ENCODE measurements around the gene CAMK2D.

The CAMK2D gene

DNA sequence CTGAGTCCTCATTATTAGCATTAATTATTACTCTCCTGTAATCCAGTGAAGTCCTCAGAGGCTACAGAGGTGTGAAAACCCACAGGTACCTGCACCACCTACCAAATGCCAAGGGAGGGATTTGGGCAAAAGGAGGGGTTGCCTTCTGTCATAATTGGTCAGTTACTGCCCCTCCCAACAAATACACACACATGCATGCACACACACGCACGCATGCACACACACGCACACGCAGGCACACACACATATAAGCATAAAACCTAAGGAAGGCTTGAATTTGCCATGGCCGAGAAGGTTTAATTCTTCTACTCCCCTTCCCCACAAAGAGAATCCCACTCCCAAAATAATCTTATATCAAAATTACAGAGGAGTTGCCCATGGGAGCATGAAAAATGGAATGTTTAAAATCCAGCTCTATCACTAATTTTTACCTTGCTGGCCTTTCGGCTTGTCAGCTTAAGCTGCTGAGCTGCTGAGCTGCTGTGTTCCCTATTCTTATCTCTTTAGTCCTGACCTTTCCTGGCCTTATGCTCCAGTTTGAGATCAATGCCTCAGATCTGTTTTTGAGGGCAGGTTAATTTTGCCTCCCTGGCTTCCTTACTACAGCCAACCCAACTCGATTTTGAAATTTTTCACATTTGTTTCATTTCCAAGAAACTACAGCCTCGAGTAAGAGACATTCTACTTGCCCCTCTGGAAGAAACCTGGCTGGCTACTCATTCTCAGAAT is 95.0 kb downstream of the CAMK2D start:
- TF ChIP-seq OSR1 (CRISPR knock-in tag; IDR thresholded peaks at IDR 0.05) (no peak), TCF4 (CRISPR knock-in tag; IDR thresholded peaks at IDR 0.05; ENCODE audit: borderline replicate concordance) (no peak), SNAI2 (CRISPR knock-in tag; IDR thresholded peaks at IDR 0.05) (no peak), ZFP30 (CRISPR knock-in tag; IDR thresholded peaks at IDR 0.05) (no peak), ZC3H10 (CRISPR knock-in tag; IDR thresholded peaks at IDR 0.05) (no peak), POU6F1 (CRISPR knock-in tag; IDR thresholded peaks at IDR 0.05; ENCODE audit: borderline replicate concordance, low read depth) (no peak), ISL1 (CRISPR knock-in tag; IDR thresholded peaks at IDR 0.05) (no peak), BACH2 (CRISPR knock-in tag; IDR thresholded peaks at IDR 0.05; ENCODE audit: borderline replicate concordance) (no peak), ZFP3 (CRISPR knock-in tag; IDR thresholded peaks at IDR 0.05) (no peak), RARB (CRISPR knock-in tag; IDR thresholded peaks at IDR 0.05) (no peak), CSDC2 (CRISPR knock-in tag; IDR thresholded peaks at IDR 0.05) (no peak)
- TF ChIP-seq, protein P1, sequence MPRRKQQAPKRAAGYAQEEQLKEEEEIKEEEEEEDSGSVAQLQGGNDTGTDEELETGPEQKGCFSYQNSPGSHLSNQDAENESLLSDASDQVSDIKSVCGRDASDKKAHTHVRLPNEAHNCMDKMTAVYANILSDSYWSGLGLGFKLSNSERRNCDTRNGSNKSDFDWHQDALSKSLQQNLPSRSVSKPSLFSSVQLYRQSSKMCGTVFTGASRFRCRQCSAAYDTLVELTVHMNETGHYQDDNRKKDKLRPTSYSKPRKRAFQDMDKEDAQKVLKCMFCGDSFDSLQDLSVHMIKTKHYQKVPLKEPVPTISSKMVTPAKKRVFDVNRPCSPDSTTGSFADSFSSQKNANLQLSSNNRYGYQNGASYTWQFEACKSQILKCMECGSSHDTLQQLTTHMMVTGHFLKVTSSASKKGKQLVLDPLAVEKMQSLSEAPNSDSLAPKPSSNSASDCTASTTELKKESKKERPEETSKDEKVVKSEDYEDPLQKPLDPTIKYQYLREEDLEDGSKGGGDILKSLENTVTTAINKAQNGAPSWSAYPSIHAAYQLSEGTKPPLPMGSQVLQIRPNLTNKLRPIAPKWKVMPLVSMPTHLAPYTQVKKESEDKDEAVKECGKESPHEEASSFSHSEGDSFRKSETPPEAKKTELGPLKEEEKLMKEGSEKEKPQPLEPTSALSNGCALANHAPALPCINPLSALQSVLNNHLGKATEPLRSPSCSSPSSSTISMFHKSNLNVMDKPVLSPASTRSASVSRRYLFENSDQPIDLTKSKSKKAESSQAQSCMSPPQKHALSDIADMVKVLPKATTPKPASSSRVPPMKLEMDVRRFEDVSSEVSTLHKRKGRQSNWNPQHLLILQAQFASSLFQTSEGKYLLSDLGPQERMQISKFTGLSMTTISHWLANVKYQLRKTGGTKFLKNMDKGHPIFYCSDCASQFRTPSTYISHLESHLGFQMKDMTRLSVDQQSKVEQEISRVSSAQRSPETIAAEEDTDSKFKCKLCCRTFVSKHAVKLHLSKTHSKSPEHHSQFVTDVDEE (CRISPR knock-in tag; IDR thresholded peaks at IDR 0.05) = no peak
- no peak for ATAC-seq

GRCh38 chr4:113665036-113665435 is 96.5 kb downstream of the CAMK2D start:
- no peak for ATAC-seq
- TF ChIP-seq BACH2 (CRISPR knock-in tag; IDR thresholded peaks at IDR 0.05; ENCODE audit: borderline replicate concordance) (no peak), PPARA (CRISPR knock-in tag; IDR thresholded peaks at IDR 0.05; ENCODE audit: borderline replicate concordance) (no peak), ESRRG (CRISPR knock-in tag; IDR thresholded peaks at IDR 0.05) (no peak), ZFP30 (CRISPR knock-in tag; IDR thresholded peaks at IDR 0.05) (no peak), ZFP3 (CRISPR knock-in tag; IDR thresholded peaks at IDR 0.05) (no peak), ISL1 (CRISPR knock-in tag; IDR thresholded peaks at IDR 0.05) (no peak), ZNF70 (CRISPR knock-in tag; IDR thresholded peaks at IDR 0.05) (no peak)

- TF ChIP-seq, protein P2, sequence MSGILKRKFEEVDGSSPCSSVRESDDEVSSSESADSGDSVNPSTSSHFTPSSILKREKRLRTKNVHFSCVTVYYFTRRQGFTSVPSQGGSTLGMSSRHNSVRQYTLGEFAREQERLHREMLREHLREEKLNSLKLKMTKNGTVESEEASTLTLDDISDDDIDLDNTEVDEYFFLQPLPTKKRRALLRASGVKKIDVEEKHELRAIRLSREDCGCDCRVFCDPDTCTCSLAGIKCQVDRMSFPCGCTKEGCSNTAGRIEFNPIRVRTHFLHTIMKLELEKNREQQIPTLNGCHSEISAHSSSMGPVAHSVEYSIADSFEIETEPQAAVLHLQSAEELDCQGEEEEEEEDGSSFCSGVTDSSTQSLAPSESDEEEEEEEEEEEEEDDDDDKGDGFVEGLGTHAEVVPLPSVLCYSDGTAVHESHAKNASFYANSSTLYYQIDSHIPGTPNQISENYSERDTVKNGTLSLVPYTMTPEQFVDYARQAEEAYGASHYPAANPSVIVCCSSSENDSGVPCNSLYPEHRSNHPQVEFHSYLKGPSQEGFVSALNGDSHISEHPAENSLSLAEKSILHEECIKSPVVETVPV (CRISPR knock-in tag; IDR thresholded peaks at IDR 0.05) = no peak
- TF ChIP-seq ZNF565 (CRISPR knock-in tag; conservative IDR thresholded peaks at IDR 0.05; ENCODE audit: low read depth) (no peak), BACH2 (CRISPR knock-in tag; IDR thresholded peaks at IDR 0.05; ENCODE audit: borderline replicate concordance) (no peak), PPARA (CRISPR knock-in tag; IDR thresholded peaks at IDR 0.05; ENCODE audit: borderline replicate concordance) (no peak), GLIS3 (CRISPR knock-in tag; IDR thresholded peaks at IDR 0.05) (no peak), ARNTL (CRISPR knock-in tag; IDR thresholded peaks at IDR 0.05; ENCODE audit: borderline replicate concordance, low read depth) (no peak)
- ATAC-seq = no peak
Measured at GRCh38 chr4:113662581-113662980, 99.0 kb downstream of the CAMK2D start.

- no peak for ATAC-seq
- TF ChIP-seq ZNF565 (CRISPR knock-in tag; conservative IDR thresholded peaks at IDR 0.05; ENCODE audit: low read depth) (no peak), ESRRG (CRISPR knock-in tag; IDR thresholded peaks at IDR 0.05) (no peak), ZNF70 (CRISPR knock-in tag; IDR thresholded peaks at IDR 0.05) (no peak), OSR1 (CRISPR knock-in tag; IDR thresholded peaks at IDR 0.05) (no peak), SNAI2 (CRISPR knock-in tag; IDR thresholded peaks at IDR 0.05) (no peak), PPARA (CRISPR knock-in tag; IDR thresholded peaks at IDR 0.05; ENCODE audit: borderline replicate concordance) (no peak), CSDC2 (CRISPR knock-in tag; IDR thresholded peaks at IDR 0.05) (no peak), ZFP30 (CRISPR knock-in tag; IDR thresholded peaks at IDR 0.05) (no peak)
- TF ChIP-seq, protein P3, sequence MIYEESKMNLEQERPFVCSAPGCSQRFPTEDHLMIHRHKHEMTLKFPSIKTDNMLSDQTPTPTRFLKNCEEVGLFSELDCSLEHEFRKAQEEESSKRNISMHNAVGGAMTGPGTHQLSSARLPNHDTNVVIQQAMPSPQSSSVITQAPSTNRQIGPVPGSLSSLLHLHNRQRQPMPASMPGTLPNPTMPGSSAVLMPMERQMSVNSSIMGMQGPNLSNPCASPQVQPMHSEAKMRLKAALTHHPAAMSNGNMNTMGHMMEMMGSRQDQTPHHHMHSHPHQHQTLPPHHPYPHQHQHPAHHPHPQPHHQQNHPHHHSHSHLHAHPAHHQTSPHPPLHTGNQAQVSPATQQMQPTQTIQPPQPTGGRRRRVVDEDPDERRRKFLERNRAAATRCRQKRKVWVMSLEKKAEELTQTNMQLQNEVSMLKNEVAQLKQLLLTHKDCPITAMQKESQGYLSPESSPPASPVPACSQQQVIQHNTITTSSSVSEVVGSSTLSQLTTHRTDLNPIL (CRISPR knock-in tag; IDR thresholded peaks at IDR 0.05; ENCODE audit: low read depth) = no peak
Measured at GRCh38 chr4:113659127-113659526, 102.4 kb downstream of the CAMK2D start.
